Dermis microvascular lymphatic vessel endothelial cell (primary cell): Measurements from ENCODE around the gene RAB23. TPM values are rescaled to one million over a fixed set of nuclear protein-coding genes. Genes with fewer than 3 reads are reported as not detected.
"Not testable (repeated sequence)": the region's sequence is repeated elsewhere in the genome, so short reads cannot be mapped to it uniquely, and the experiment has no call there.

Experiments
- DNase-seq, 2 donors: peaks; one replicate each; pipeline versions ENCODE4 v3.0.0 to v3.0.0-alpha.2; 2010; ENCODE audit warnings: low read depth in 2 of 2
- total RNA-seq: library from RNA; depleted of rRNA; stranded (reverse); fragments of >200 nt; gene quantifications from 2 replicates; pipeline ENCODE4 v1.2.1, GENCODE V29; 2014

The RAB23 gene
- total RNA-seq, 1 donor from 2014 or later: 5.1 TPM

DNA sequence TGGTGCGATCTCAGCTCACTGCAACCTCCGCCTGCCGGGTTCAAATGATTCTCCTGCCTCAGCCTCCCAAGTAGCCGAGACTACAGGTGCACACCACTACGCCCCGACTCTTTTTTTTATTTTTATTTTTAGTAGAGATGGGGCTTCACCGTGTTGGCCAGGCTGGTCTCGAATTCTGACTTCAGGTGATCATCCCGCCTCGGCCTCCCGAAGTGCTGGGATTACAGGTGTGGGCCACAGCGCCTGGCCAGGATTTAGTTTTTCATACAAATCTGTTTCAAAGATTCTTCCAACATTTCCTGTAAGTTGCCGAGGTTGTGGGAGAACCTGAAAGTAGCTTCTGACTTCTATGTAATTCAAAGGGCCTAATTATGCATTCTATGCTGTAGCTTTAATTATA lies 21.4 kb upstream of the RAB23 start:
- not testable (repeated sequence) for DNase-seq

DNA sequence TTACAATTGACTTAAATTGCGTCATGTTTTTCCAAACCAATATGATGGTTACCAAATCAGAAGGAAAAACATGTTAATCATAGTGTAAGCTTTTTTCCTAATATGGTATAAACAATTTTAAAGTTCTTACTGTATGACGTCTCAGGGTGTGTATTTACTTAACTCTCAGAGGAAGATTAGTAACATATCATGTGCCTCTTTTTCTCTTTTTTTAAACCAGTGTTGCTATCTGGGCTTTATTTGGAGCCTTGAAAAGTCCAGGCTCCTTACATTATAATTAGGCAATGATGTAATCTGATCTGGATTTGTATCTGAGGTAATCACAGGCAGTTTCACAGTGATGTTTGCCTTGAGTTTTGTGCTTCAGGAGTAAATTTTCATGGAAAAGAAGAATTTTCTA lies 20.4 kb upstream of the RAB23 start:
- peak in 1 of 2 donors; percentile 80 for DNase-seq

DNA sequence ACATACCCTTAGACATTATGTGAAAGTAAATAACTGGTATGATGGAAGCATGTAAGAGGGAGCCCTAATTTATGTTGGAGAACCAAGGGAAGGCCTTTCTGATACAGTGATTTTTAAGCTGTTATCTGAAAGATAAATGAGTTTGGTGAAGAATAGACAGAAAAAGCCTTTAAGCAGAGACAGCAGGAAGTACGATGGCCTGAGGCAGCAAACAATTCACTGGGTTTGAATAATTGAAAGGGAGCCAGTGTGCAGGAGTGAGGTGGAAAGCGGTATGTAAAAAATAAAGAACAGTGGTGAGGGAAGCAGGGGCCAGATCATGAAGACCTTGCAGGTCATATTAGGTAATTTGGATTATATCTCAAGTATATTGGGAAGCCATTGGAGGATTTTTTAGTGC lies 4.1 kb upstream of the RAB23 start:
- DNase-seq: no peak

DNA sequence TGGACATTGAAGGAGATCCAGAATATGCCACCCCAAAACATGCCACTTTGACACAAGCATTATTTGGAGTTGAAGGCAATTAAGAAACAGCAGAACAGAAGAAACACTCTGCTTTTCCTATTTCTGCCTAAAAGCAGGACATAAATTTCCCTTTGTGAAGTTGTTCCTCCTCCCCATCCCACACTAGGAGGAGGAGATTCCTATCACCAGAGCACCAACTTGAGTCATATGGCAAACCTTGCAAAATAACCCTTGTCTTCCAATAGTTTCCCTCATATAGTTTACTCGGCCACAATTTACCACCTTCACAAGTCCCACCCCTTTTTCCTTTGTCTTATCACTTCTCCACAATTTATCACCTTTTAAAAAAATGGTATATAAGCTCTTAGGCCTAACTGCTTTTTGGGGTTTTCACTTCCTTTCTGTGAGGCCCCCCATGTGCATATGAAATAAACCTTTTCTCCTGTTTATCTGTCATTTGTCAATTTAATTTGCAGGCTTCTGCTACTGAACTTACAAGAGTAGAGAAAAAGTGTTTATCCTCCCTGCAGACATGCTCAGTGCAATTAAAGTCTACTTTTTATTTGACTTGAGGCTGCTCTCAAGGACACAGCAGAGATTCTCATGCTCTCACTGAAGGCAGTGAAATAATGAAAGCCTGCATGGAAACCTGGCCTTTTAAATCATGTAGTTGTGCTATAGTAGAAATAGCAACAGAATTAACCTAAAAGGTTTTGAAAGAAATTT lies 2.8 kb upstream of the RAB23 start:
- no peak for DNase-seq

DNA sequence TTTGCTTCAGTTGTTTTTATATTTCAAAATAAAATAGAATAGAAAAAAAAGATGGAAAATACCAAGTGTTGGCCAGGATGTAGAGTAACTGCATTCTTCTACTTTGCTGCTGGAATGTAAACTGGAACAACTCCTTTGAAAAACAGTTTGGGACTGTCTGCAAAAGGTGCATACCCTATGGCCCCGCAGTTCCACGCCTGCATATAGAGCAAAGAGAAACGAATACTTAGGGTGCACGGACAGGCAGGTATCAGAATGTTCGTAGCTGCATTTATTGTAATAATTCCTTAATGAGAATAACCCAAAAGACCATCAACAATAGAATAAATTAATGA lies 603 bp upstream of the RAB23 start:
- DNase-seq: no peak

DNA sequence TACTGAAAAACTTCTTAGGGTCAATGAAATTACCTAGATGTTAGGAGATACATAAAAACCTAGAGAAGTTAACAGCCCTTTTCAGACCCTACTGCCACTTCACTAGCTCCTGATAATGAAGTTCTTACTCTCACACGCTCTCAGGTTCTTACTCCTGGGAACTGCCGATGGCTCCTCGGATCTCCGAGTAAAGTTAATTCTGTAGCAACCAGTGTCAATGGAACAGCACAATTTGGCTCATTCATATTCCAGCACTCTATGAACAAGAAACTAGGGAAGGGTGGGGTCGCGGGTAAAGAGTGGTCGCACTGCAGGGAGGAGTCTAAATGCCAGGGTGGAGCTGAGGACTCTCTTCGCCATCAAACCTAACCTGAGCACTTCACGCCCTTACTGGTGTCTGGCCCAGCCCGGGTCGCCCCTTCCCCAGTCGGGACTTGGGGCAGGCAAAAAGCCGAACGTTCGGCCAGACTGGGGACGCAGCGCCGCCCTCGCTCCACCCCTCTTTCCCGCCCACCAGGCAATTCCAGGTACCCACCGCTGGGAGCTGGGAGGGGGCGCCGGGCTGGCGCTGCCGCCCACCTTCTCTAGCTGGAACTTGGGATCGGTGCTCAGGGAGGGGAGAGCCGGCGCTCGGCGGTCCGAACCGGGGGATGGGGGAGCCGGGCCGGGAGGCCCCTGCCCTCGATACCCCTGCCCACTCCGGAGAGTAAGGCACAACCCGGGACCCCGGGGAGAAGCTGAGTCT lies 744 bp downstream of the RAB23 start:
- peak in 1 of 2 donors; percentile 68 for DNase-seq

DNA sequence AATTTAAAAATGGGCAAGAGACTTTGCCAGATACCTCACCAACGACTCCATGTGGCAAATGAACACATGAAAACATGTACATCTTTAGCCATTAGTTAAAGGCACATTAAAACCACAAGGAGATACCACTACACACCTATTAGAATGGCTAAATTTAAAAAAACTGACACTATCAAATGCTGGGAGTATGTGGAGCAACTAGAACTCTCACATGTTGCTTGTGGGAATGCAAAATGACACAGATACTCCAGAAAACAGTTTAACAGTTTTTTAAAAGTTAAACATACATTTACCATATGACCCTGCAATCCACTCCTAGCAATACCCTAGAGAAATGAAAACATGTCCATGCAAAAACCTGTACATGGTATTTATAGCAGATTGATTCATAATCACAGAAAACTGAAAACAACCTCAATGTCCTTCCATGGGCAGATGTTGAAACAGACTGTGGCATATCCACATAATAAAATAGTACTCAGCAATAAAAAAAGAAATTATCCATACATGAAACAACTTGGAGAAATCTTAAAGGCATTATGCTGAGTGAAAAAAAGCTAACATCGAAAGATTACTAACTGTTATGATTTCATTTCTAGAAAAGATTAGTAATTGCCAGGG lies 1.9 kb downstream of the RAB23 start:
- no peak for DNase-seq

DNA sequence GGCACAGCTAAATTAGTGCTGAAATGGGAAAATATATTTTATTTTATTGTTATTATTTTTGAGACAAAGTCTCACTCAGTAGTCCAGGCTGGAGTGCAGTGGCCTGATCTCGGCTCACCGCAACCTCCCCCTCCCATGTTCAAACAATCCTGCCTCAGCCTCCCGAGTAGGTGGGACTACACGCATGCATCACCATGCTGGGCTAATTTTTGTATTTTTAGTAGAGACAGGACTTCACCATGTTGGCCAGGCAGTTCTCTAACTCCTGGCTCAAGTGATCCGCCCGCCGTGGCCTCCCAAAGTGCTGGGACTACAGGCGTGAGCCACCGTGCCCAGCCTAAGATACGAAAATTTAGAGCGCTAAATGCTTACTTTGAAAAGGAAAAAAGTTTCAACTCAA lies 4.8 kb downstream of the RAB23 start:
- no peak for DNase-seq

DNA sequence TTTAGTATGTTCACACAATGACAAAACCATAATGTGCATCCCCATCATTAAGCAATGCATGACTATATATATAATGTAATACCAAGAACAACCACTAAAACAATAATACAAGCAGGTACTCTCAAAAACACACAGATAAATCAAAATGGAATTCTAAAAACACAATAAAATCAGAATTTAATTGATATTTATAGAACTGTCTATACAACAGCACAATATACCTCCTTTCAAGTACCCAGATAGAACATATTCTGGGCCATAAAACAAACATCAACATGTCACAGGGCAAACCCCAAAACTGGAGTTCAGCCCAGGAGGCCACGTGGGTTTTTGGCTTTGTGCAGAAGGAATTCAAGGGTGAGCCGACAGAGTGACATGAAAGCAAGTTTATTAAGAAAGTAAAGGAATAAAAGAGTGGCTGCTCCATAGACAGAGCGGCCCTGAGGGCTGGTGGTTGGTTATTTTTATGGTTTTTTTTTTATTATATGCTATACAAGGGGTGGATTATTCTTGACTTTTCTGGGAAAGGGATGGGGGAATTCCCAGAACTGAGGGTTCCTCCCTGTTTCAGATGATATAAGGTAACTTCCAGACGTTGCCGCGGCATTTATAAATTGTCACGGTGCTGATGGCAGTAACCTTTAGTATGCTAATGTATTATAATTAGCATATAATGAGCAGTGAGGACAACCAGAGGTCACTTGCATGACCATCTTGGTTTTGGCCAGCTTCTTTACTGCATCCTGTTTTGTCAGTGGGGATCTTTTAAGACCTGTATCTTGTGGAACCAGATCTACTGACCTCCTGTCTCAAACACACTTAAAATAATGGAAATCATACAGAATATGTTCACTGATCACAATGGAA lies 5.6 kb downstream of the RAB23 start:
- no peak for DNase-seq

DNA sequence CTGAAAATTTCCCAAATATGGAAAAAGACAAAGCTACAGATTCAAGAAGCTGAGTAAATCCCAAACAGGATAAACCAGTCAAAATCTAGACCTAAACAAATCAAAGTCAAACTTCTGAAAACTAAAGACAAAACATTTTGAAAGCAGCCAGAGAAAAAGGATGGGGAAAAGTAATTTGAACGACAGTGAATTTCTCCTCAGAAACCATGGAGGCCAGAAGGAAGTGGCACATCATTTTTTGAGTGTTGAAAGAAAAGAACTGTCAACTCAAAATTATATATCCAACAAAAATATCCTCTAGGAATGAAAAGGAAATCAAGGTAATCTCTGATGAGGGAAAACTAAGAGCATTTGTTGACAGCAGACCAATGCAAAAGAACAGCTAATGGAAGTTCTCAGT lies 6.8 kb downstream of the RAB23 start:
- DNase-seq: no peak

DNA sequence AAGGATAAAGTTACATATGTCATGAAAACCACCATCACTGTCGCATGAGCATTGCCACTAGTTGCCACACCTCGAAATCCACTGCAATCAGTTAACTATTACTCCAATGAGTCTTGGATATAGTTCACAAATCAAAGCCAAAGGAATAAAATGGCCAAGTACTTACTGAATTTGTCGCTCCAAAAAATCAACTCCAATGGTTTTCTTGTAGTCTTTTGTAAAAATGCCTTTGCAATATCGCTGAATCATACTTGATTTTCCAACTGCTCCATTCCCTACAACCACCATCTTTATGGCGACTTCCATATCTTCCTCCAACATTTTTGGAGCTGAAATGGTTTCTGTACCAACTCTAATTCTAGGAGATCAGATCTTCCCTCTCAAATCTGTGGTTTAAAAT lies 12.0 kb downstream of the RAB23 start:
- DNase-seq: no peak

DNA sequence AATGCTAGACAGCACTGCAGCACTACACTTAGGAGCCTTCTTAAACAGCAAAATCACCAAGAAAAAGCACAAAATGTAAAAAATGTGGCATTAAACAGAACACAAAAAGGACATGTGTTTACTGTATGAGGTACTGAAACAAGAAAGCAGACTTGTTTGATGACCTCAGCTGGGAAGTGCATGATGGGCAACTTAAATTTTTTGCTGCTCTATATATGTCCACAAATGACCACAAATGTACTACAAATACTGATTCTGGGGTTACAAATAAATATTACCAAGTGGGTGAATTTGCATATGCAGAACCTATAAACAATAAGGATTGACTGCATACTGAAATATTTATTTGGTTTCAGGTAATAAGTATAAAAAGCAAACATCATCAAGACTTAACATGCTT lies 13.1 kb downstream of the RAB23 start:
- DNase-seq: no peak

DNA sequence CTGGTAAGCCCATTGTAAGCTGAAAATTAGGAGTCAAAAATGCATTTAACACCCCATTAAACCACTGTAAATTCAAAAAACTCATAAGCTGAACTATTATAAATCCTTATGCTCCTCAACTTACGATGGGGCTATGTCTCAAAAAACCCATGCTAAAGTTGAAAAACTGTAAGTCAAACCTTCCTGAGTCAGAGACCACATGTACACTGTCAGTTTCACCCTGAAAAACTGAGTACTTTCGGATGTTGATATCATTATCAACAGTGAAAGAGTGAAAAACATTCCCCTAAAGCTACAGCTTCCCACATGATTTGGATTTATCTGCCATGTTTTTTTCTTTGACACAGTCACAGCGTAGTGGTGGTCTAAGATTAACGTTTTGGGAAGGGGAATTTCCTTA lies 14.2 kb downstream of the RAB23 start:
- no peak for DNase-seq

DNA sequence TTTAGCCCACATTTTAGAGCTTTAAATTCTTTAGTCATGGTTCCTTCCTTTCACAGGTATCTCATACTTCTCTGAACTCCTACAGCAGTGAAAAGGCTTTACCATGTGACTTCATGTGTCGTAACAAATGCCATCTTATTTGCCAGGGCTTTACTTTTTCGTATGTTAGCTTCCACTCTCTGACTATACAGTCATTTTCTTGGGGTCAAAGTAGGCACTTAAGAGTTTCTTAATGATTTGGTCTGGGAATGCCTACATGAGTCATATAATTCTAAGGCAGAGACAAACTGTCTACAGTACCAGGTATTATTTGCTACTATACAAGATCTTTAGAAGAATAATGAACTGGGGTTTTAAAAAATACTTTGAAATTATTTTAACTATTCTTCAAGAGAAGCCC lies 15.0 kb downstream of the RAB23 start:
- no peak for DNase-seq

DNA sequence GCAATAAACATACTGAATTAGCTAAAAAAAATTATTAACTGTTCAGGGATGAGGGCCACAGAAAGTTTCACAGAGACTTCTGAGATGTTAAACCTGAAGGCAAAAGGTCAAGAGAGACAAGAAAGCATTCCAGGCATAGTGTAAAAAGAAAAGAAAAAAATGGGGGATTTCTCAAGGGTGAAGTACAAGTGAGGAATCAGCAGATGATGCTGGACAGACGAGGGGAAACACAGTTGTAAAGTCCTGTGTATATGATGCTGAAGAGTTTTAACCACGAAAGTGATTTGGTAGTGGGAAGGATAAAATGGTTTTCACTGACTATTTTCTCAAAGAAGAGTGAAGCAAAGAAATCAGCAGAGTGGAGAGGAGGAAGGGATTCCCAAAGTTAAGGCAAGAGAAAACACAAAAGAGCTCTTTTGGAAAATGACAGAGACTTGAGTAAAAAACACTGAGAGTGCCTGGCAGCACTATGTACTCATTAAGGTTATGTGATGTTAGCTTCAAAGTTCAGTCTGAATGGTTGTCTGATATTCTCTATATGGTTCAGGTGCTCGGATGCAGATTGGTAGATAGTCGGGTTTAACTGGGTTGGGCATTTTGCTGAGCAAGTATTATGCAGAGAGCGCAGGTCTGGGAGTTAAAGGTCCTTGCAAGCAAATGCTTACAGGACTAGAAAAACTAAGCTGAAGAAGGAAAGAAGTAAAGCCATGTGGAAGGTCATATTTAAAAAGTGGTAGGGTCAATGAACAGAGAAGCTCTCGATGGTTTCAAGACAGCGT lies 16.4 kb downstream of the RAB23 start:
- no peak for DNase-seq

DNA sequence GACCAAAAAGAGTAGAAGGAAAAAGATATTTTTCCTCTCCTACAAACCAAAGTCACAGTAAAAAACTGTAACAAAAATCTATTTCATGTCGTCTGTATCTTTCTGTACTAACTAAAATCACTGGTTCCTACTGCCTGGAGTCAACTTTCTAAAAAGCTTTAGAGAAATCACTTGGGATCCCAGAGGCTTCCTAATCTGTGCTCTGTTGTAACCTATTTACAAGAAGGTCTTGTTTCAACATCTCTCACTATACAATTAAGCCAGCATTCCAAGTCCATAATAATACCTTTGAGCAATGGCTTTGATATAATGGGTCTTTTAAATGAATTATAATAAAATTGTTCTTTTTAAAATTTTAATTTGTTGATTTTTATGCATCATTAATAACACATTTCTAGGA lies 20.4 kb downstream of the RAB23 start:
- DNase-seq: no peak

DNA sequence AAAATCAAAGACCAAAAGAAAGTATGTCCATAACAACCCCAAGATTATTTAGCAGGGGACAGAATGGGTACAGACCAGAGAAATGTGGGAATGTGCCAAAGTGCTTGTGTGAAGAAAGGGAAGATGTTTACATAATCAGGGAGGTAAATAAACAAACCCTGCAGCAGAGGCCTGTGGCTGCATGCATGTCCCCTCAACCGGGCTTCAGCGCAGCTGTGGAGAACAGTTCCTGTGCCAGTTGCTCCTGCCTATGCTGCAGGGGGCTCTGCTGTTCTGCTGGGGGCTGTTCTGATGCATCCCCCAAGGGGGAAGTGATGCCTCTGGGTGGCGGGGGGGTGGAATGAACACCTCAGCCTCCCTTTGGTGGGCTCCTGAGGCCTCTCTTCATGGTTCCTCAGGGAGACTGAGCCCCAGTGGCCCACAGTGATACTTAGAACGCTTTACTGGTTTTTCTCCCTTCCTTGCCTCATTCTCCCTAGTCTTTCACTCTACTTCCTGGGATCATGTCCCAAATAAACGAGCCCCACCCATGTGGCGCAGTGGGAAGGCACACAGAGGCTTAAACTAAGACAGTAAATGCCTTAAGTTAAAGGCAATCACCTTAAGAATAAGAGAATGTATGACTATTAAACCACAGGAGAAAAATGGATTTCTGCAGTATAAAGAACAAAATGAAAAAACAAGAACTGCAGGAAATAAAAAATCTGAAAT lies 23.0 kb downstream of the RAB23 start:
- DNase-seq: no peak

DNA sequence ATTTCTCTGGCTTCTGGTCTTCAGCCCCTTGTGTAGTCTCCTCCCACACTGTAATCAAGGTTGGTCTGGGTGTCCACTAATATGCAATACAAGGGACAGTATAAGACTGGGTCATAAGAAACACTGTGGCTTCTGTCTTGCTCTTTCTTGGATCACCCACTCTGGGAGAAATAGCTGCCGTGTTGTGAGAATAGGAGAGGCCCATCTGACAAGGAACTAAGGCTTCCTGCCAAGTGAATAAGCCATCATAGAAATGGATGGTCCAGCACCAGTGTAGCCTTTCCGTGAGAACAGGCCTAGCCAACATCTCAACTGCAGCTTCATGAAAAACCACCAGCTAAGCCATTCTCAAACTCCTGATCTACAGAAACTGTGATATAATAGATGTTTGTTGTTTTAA lies 26.6 kb downstream of the RAB23 start:
- no peak for DNase-seq

DNA sequence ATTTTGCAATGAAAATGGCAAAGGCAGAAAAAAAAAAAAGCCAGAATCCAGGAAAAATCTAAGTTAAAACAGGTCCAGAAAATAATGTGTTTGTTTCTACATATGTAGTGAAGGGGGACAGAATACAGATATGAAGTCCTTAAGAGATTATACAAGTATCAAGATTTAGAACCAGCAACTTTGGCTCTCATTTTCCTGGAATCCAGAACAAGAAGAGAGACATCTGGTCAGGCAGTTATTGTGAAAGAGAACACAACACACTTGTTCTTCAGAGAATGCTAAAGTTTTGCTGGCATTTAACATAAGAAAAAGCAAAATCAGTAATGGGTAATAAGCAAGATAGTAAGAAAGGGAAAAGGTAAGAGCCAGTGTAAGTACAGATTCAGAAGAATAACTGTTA lies 28.9 kb downstream of the RAB23 start:
- no peak for DNase-seq

DNA sequence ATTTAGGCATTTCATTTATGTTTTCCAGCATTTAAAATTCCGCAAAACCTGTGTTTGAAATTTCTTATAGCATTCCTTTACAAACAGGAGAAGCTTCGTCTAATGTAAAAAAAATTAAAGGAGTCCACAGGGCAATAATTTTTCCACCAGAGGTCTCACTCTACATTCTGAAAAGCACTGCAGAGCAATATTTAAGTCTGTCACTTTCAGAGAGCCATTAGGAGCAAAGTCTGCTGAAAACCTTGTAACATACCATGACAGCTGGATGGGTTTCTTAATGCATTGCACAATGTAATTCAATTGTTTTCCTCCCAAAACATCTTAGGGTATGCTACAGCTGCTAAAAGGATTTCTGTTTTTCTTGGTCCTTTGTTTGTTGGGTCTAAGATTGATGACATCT lies 32.0 kb downstream of the RAB23 start:
- peak in 1 of 2 donors; percentile 21 for DNase-seq

DNA sequence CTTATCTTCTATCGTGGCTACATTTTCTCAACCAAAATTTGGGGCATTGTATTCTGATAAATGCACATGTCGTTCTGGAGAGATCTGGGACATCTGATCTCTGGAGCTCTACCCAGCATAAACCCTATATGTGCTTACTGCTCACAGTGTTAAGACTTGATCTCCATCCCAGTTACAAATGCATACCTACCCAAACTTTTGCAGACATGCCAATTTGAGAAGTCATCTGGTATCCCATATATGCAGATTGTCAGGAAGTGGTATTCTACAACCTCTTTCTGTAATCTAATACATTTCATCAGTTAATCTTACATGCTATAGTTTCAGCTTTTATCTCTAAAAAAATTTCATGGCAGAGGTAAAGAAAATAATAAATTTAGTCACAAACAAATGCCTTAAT lies 38.8 kb downstream of the RAB23 start:
- no peak for DNase-seq
